Hematopoietic multipotent progenitor cell treated with erythropoietin and hydrocortisone succinate and interleukin-3 and kit ligand, for 15 days (in vitro differentiated cells): ENCODE results near the gene TMEM132D.
"Not testable (repeated sequence)": the region's sequence is repeated elsewhere in the genome, so short reads cannot be mapped to it uniquely, and the experiment has no call there.

Source experiments
- DNase-seq: peaks from one replicate; pipeline ENCODE4 v3.0.0-alpha.2; 2015; ENCODE audit warnings: low spot score

TMEM132D gene

DNA sequence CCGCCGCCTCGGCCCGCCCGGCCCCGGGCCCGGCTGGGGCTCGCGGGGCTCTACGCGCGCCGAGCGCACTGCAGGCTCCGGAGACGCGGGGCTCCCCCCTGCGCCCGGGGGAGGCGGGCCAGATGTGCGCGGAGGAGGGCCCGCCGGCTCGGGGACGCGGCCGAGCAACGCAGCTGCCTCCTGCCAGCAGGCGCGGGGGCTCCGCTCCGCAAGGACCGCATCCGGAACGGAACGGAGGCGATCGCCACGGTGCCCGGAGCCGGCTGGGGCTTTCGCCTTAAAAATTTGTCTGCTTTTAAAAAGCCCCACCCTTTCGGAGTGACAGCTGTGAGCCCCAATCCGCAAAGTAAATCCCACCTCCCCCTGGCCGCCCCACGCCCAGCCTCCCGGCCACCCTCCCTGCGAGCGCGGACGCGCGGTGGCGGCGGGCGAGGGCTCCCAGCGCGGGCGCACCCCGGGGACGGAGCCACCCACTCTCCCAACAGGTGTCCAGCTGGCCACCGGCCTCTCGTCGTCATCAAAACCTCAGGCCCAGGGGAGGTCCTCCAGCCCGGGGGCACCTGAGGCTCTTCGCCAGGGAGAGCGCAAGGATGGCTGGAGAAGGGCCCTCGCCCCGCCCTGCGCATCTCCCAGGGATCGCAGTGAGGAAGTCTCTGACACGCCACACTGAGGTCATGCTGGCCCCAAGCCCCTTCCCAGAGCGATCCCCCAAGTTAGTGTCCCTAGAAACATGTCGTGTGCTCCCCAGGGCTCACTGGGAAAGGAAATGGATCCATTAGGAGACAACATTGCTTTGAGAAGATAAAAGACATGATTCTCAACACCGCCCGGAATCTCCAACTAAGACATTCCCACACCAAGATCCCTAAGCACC lies at the start of gene TMEM132D:
Gene TMEM132D, minus strand, starts transcription at position 70 of the 874 bp plus-strand sequence.
- no peak for DNase-seq

DNA sequence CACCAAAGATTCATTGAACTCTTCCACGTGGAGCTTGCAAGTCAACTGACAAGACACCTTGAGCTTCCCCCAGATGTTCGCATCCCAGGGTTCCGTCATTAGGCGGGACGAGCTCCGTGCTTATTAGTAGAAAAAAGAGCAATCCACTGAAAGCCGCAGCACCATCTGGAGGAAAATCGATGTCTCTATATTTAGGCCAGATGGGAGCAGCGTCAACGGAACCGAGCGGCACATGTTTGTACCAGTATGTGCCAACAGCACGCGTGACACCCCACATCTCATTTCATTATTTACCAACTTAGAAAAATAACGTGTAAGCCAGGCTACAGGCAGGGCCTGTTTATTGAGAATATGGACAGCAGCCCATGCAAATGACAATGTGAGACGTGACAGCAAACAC lies 45.8 kb upstream of the TMEM132D start:
- DNase-seq: no peak

DNA sequence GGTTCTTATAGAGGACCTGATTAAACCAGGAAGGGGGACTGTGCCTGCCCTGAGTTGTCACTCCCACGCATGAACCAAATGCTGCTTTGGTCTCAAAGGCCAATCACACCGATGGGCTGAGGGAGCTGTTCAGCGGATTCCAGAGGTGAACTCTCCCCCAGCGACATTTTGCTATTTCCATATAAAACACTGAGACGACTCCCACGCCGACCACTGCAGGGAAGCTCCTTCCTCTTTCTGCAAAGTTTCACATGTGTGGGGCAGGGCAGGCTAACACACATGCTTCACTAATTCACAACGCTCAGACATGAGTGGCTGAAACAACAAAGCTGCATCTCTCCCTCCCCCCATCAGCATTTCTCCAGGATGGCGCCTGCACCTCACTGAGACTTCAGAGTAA lies 37.8 kb upstream of the TMEM132D start:
- DNase-seq: no peak

DNA sequence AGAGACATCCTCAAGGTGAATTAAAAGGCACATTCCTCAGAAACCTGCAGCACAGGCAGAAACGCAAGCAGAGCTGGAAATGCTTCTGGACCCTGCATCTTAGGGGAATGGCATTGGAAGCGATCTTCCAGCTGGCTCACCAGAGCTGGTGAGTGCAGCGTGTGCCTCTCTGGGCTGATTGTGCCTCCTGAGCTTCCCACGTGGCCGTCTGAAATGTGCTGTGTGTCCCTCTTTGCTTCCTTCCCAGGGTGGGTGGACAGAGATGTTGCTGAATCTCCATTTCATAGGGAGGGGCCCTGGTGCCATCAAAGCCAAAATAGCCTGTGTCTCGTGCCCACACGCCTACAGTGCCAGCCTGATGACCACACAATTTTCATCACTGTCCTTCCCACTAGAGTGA lies 34.3 kb upstream of the TMEM132D start:
- DNase-seq: no peak

DNA sequence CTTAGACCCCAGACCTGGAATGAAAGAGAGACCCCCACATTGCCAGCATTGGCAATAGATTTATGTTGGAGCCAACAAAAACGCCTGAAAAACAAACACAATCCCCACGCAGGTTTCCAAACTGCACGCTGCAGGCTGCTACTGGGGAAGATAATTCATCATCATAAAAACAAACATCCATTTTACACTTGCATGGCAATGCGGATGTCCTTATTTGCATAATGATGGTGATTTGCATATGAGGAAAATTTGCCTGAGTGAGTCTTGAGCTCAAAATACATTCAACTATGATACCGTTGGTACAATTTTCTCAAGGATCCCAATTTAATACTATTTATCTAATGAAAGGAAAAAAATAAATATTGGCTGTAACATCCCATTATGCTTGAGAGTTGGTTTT lies 33.6 kb upstream of the TMEM132D start:
- DNase-seq: no peak

DNA sequence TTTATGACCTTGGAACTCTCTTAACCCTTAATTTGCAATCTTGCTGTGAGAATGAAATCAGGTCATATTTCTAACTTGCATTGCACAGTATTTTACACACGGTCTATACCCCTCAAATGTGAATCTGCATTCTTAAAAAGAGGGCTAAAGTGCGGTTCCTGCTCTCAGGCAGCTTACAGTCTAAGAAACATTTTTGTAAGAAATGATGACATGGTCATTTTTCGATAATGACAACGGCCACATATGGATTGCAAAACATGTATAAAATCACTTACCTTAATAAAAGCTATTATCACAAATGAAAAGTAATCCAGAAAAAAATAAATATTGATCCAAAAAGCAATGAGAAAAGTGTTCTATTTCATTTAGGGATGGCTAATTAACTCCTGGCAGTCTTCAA lies 24.8 kb upstream of the TMEM132D start:
- no peak for DNase-seq

DNA sequence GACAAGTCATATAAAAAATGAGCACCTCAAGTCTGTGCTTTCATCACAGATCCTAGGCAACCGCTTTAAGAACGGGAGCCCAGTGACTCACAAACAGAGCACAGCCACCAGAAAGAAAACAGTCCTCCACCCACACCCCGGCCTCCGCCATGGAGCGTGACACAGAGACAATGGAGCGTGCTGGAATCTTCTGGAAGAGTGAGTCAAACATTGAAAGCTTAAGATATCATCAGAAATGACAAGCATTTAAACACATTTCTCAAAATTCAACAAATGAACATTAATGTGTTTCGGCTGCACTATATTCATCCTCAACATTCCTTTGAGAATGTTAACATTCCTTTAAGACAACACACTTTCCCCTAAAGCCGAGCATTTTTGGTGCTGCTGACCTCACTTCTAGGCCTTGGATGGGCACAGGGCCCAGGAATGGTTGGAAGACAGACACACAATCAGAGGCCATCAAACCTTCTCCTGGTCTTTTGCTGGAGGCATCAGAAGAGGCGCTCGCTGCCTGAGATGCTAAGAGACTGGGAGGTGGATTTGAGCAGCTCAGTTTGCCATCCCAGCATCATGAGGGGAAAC lies 23.6 kb upstream of the TMEM132D start:
- DNase-seq: no peak

DNA sequence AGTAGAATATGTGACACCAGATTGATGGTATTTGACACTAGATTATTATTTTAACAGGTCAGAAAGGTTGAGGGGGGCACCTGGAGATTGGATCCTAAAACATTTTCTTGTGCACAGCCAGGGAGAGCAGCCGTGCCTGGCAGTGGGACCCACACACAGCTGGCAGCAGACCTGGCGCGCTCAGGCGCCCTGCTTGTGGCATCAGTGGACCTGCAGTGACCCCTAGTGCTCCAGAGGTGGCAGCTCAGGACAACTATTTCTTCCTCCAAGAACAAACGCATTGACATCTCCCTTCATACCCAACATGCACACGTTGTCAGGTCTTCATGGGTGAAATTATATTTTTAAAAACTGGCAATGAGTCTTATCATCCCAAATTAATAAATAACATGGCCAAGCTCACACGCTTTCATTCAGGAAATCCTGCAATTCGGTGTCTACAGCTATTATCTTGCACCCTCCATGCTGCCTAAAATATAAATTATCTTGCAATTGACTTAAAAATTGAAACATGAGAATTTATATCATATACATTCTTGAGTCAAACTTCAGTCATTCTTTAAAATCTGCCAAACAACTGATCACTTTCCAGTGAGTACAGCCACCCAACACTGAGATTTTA lies 7.7 kb upstream of the TMEM132D start:
- no peak for DNase-seq

DNA sequence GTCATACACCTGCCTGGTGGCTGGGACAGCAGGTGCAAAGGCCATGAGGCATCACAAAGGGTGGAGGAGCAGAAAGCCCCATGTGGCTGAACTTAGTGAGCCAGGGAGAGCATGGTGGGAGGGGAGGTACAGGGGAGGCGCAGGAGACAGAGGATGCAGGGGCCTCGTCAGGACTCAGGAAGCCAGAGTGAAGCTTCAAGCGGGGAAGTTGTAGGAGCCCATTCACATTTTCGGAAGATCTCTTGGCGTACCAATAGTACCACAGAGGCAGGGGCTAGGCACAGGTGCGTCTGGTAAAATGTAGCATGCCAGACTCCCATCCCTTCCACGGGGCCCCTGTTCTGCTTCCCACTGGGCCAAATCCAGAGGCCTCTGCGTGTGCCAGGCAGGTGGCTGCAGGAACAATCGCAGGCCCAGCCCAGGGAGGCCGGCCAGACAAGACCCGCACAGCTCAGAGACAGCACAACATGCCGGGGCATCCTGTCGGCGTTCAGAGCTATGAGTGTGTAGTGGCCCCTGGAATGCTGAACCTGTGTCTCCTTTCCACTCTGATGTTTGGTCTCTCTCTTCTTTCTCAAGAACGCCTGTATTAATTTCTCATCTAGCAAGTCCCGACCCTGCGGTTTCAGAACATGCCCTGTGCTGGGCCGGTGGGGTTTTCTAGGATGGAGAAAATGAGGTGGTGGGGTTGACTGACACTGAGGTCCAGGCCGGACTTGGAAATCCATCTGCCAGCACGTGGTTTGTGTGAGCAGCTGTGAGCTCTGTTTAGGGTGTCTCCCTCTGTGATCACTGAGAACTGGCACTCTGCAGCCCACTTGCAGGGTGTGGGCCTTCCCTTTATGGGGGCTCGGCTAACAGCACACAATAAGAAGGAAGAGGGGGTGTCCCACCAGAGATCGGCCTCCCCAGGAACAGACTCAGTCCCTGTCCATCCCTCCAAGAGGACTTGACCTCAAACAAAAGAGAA lies 5.5 kb upstream of the TMEM132D start:
- DNase-seq: no peak

DNA sequence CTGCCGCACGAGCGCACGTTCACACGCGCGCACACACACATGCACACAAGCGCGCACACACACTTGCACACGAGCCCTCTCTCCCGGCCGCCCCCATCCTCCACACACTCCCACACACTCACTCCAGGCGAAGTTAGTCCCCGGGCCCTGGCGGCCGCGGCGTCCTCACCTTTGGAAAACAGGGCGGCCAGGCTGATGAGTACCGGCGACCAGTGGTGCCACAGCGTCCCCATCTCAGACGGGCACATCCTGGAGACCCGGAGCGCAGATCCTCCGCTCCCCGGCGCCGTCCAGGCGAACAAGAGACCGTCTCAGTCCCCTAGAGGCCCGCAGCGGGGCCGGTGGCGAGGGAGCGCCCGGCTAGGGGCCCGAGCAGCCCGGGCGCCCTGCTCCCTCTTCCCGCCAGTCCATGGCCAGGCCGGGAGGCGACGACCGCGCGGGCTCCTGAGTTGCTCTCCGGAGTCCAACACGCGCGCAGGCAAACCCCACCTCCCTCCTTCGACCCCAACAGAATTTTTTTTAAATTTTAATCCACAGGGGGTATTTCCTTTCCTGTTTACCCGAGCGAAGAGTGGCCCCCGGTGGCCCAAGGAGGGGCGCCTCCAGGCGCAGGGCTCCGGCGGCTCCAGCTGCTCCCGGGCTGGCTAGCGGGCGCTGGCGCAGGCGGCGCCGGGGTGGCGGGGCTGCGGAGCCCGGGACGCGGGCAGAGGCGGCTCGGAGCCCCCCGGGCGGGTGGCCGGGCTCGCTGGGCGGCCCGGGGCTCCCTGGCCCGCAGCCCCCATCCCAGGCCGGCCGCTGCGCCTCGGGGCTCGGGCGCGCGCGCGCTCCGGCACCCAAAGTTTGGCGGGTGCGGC lies 506 bp downstream of the TMEM132D start:
- no peak for DNase-seq

DNA sequence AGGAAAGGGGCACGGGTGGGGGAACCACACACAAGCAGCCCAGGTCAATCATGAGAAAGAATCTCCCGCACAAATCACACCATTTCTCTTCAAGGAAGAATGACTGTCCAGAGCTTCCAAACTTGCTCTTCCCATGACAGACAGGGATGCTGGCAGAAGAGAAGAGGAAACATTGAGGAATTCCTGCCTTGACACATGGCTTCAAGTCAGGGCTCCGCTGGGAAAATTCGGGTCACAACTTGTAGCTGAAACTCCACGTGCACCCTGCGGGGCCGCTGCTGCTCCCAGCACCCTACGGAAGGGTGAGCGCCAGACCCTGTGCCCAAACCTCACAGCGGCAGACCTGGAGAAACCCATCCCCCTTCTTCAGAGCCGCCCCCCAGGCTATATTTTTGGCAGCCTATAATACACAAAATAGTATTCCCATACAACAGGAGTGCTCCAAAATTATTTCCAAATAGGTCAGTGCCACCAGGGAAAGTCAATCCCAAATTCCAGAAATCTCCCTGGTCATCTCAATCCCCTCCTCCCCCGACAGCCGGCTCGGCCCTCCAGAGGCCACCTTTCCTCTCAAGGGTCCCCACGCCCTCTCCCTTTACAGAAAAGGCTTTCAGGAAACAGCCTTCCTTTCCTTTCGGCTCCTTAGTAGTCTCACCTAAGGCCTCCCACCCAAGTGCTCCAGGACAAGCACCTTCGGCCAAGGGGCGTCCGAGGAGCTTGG lies 1.3 kb downstream of the TMEM132D start:
- DNase-seq: no peak

DNA sequence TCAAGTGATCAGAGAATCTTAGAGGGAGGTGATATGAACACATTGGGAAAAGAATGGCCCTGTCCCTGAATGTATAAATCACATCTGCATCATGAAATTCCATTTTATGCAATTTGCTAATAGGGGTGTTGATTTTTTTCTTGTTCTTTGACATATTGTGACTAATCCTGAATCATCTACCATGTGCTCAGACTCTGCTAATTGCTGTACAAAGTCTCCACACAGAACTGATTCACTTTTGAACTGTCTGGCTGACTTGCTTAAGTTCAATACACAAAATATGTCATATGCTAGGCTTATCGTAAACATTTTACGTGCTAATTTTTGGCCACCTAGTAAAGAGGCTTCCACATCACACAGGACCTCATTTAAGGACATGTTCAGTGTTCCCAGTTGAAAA lies 2.6 kb downstream of the TMEM132D start:
- no peak for DNase-seq

DNA sequence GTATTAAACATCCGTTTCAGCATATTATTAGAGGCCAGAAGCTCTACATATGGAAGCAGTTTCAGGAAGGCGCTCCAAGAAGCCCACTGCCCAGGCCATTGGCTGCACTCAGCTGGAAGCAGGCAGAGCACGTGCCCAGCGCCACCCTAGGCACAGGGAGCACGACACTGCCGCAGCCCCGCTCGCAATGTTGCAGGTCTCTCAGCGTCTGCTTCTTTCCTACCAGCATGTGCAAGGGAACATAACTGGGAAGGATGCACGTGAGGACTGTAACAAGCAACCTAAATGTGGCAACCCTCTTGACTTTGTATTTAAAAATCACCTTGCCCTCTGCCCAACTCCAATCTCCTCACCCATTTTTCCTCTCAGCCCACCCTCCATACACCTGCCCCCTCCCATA lies 3.5 kb downstream of the TMEM132D start:
- DNase-seq: no peak

DNA sequence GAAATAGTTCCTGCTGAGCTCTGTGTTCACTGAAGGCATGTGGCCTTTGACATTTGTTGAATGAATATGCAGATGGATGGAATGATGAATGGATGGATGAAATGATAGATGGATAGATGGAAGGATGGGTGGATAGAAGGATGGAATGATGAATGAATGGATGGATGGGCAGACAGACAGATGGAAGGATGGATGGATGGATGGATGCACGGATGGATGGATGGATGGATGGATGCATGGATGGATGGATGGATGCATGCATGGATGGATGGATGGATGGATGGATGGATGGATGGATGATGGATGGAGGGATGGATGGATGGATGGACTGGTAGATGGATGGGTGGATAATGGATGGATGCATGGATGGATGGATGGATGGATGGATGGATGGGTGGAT lies 4.8 kb downstream of the TMEM132D start:
- DNase-seq: not testable (repeated sequence)

DNA sequence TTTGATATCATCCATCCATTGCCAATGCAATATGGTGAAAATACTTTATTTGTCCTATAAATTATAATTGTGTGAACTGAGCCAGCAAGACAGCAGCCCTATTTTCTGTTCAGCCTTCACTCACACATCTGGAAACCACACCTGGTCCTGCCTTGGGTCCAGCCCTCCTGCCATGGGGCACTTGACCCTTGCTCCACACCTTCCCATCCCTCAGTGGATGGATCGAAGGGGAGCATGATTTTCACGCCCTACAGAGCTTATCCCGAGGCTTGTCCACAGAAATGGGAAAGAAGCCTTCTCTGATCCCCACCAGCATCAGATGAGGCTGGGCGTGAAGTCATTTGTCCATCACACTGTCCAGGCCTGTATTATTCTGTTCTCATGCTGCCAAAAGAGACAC lies 10.1 kb downstream of the TMEM132D start:
- no peak for DNase-seq

DNA sequence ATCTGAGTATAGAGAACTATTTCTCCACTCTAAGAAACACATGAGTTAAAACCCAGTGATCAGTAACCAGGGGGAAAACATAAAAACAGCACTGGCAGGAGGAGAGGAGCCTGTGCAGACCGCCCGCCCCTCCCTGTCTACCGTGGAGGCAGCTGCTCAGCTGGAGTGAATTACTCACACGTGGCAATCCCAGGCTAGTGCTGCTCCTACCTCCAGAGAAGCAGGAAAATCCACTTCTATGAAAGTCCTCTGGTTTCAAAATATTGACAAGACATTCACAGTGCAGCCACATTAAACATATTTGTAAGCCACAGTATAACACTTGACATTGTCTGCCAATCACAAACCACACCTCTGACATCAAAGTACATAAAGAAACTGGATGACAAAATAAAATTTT lies 16.7 kb downstream of the TMEM132D start:
- no peak for DNase-seq

DNA sequence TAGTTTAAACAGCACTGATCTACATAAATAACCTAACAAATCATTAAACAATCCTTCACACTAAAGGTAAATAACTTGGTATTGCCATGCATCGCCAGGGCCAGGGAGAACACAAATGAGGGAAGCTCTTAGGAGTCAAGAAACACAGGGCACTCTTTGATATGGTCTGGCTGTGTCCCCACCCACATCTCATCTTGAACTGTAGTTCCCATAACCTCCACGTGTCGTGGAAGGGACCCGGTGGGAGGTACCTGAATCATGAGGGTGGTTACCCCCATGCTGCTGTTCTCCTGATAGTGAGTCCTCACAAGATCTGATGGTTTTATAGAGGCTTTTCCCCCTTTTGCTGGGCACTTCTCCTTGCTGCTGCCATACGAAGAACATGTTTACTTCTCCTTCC lies 17.3 kb downstream of the TMEM132D start:
- no peak for DNase-seq

DNA sequence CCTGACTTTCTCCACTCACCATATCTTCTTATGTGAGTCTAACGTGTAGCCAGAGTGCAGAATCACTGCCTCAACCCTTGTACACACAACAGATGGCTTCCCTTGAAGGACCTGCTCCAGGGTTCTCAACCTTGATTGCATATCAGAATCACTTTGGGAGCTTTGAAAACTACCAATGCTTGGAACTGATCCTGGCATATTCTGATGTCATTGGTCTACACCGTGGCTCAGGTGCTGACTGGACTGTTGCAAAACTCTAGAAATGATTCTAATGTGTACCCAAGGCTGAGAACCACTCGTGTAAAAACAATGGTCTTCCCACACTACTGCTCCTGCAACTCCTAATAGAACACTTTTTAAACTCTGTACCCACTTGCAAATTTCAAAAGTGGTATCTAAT lies 18.5 kb downstream of the TMEM132D start:
- no peak for DNase-seq

DNA sequence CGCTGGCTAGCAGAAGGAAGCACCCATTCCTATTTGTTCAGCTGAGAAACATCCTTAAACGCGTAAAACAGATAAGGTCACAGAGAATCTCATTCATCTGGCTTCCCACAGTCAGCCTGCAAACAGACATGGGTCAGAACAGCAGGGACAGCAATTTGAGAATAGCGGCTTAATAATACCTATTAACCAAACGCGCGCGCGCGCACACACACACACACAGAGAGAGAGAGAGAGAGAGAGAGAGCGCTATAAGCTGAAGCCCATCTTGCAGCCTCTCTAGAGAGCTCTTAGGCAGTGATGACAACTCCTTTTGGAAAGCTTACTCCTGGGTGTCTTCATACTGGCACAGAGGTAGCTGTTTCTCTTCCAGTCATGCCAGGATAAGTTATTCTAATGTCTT lies 26.4 kb downstream of the TMEM132D start:
- no peak for DNase-seq

DNA sequence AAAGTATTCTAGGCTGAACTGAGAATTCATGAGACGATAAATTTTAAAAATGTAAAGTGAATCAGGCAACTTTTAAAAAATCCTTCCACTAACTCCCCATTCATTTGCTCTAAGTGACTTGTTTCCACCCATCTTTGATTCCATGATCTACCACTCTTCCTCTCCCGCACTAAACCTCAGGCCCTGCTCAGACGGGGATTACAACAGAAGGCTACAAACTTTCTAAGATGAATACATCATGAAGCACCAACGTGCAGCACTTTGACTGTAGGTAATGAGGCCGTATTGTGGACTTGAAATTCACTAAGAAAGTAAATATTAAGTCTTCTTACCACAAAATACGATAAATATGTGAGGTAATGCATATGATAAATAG lies 30.0 kb downstream of the TMEM132D start:
- no peak for DNase-seq
